BLaER1 (cell line): ENCODE results near the gene VWA3A.
"Not testable (repeated sequence)": the region's sequence is repeated elsewhere in the genome, so short reads cannot be mapped to it uniquely, and the experiment has no call there.

Source experiments
- H3K27ac ChIP-seq: shearing (Covaris generic); formaldehyde crosslinking; 2 replicates; pipeline ENCODE4 v1.8.1; 2022
- H3K27me3 ChIP-seq: shearing (Covaris generic); formaldehyde crosslinking; 2 replicates; pipeline ENCODE4 v1.8.1; 2022
- H3K36me3 ChIP-seq: shearing (Covaris generic); formaldehyde crosslinking; 2 replicates; pipeline ENCODE4 v1.8.1; 2022
- H3K4me1 ChIP-seq: shearing (Covaris generic); formaldehyde crosslinking; 2 replicates; pipeline ENCODE4 v1.8.1; 2022
- H3K4me2 ChIP-seq: shearing (Covaris generic); formaldehyde crosslinking; 2 replicates; pipeline ENCODE4 v1.8.1; 2022
- H3K4me3 ChIP-seq: shearing (Covaris generic); formaldehyde crosslinking; 2 replicates; pipeline ENCODE4 v1.8.1; 2022
- H3K9ac ChIP-seq: shearing (Covaris generic); formaldehyde crosslinking; 2 replicates; pipeline ENCODE4 v1.8.1; 2022
- H3K9me3 ChIP-seq: shearing (Covaris generic); formaldehyde crosslinking; 2 replicates; pipeline ENCODE4 v1.8.1; 2022
- H4K20me1 ChIP-seq: shearing (Covaris generic); formaldehyde crosslinking; 2 replicates; pipeline ENCODE4 v1.8.1; 2022
- Cebpa-rat ChIP-seq: shearing (Covaris generic); IDR thresholded peaks from 2 replicates; pipeline ENCODE4 v1.8.1; 2022

The VWA3A gene, protein sequence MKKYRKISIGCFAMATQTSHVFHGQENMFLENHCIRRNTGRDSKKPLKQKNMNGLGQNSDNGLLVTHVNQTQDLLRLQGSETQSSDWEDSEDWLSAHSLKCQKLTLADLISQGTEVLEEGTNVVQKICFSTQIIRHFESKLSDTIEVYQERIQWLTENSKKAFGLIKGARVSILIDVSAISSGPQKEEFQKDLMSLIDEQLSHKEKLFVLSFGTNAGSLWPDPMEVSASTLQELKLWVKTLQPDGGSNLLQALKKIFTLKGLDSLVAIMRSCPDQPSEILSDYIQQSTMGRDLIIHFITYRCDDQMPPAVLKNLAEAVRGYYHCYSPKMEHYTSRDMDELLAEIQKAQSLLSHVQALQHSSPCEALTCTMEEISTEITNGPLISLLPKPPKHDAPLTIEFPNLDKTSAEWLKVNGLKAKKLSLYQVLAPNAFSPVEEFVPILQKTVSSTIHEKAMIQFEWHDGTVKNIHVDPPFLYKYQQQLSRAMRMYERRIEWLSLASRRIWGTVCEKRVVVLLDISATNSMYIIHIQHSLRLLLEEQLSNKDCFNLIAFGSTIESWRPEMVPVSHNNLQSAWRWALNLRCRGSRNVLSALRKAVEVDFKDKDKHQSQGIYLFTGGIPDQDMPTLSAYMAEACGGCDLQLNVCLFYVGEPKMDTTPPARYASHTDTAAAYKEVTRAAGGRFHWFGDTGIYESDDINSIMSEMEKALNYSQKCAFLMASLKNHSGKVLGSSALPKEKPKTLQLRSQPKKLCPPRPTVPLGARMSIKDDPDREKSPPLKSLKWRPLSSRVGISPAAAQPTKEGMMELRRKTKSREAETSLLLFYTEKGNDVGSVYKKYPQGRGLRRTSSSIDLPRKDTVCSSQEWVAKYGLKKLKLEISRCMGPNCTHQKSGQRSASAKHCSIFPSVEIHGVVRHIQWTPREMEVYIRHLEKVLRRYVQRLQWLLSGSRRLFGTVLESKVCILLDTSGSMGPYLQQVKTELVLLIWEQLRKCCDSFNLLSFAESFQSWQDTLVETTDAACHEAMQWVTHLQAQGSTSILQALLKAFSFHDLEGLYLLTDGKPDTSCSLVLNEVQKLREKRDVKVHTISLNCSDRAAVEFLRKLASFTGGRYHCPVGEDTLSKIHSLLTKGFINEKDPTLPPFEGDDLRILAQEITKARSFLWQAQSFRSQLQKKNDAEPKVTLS

GRCh38 chr16:22092143-22092933 lies at the start of gene VWA3A:
Gene VWA3A (plus strand): TSS chr16:22092541. CDS start chr16:22092638, 97 bp downstream.
- no peaks in the 10 kb centered on the region for H3K27me3 ChIP-seq
- no peak within 1 kb of the TSS for H3K4me3 ChIP-seq
- H3K4me2 ChIP-seq = no peak within 1 kb of the TSS
- no peak within 1 kb of the TSS for H3K27ac ChIP-seq
- H3K9me3 ChIP-seq = no peaks in the 10 kb centered on the region
- no peaks in the 10 kb centered on the region for H3K4me1 ChIP-seq
- H3K36me3 ChIP-seq = no peaks in the 10 kb centered on the region
- H4K20me1 ChIP-seq = no peaks in the 10 kb centered on the region
- TF ChIP-seq Cebpa-rat = no peak
- H3K9ac ChIP-seq = no peak within 1 kb of the TSS

DNA sequence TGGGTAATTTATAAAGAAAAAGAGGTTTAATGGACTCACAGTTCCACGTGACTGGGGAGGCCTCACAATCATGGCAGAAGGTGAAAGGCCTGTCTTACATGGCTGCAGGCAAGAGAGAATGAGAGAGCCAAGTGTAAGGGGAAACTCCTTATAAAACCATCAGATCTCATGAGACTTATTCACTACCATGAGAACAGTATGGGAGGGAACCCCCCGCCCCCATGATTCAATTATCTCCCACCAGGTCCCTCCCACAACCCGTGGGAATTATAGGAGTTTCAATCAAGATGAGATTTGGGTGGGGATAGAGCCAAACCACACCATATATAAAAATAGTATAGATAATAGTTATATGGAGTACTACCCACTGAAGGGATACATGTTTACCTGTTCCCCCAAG lies 48.5 kb upstream of the VWA3A start:
- H3K9ac ChIP-seq, H3K4me1 ChIP-seq, H3K27ac ChIP-seq, H3K27me3 ChIP-seq, H3K4me2 ChIP-seq, H3K9me3 ChIP-seq, H3K36me3 ChIP-seq, H3K4me3 ChIP-seq: not testable (repeated sequence)
- H4K20me1 ChIP-seq = peaks cover 14% of the 10 kb centered on the region; the same call in 1 of the 2 replicates

GRCh38 chr16:22045888-22046287 lies 46.5 kb upstream of the VWA3A start:
- not testable (repeated sequence) for H3K4me2 ChIP-seq, H3K9me3 ChIP-seq, H3K4me1 ChIP-seq

GRCh38 chr16:22050963-22051362 lies 41.4 kb upstream of the VWA3A start:
- Histone ChIP-seq H3K9ac (no peak overlapping the region), H3K27me3 (no peaks in the 10 kb centered on the region), H3K4me3 (no peak overlapping the region), H3K36me3 (peaks cover 5% of the 10 kb centered on the region; the same call in 1 of the 2 replicates), H4K20me1 (peaks cover 8% of the 10 kb centered on the region; the same call in 1 of the 2 replicates), H3K9me3 (no peaks in the 10 kb centered on the region), H3K4me2 (no peak overlapping the region), H3K4me1 (no peaks in the 10 kb centered on the region), H3K27ac (no peak overlapping the region)
- no peak for TF ChIP-seq Cebpa-rat

More at GRCh38 chr16:22045888-22046287, 46.5 kb upstream of the VWA3A start:
- H3K4me3 ChIP-seq, H3K36me3 ChIP-seq, H3K27ac ChIP-seq, H3K27me3 ChIP-seq, H3K9ac ChIP-seq, H4K20me1 ChIP-seq: not testable (repeated sequence)

GRCh38 chr16:22052980-22053379 lies 39.4 kb upstream of the VWA3A start:
- Histone ChIP-seq H3K9me3 (no peaks in the 10 kb centered on the region), H3K4me1 (no peaks in the 10 kb centered on the region)

GRCh38 chr16:22053921-22054341 lies 38.4 kb upstream of the VWA3A start:
- no peak overlapping the region for H3K4me3 ChIP-seq
- no peak overlapping the region for H3K9ac ChIP-seq
- H3K27me3 ChIP-seq = no peaks in the 10 kb centered on the region
- H4K20me1 ChIP-seq = no peaks in the 10 kb centered on the region
- peaks cover 5% of the 10 kb centered on the region; the same call in 1 of the 2 replicates for H3K36me3 ChIP-seq
- no peak overlapping the region for H3K4me2 ChIP-seq
- no peak for TF ChIP-seq Cebpa-rat
- no peaks in the 10 kb centered on the region for H3K9me3 ChIP-seq
- H3K27ac ChIP-seq = no peak overlapping the region
- H3K4me1 ChIP-seq = no peaks in the 10 kb centered on the region

More at GRCh38 chr16:22052980-22053379, 39.4 kb upstream of the VWA3A start:
- H3K9ac ChIP-seq = no peak overlapping the region
- no peaks in the 10 kb centered on the region for H3K27me3 ChIP-seq
- H3K4me3 ChIP-seq = no peak overlapping the region
- no peak overlapping the region for H3K4me2 ChIP-seq
- H4K20me1 ChIP-seq = peaks cover 2% of the 10 kb centered on the region; the same call in 1 of the 2 replicates
- H3K27ac ChIP-seq = no peak overlapping the region
- H3K36me3 ChIP-seq = peaks cover 5% of the 10 kb centered on the region; the same call in 1 of the 2 replicates
- TF ChIP-seq Cebpa-rat = no peak

GRCh38 chr16:22054847-22055590 lies 37.3 kb upstream of the VWA3A start:
- peaks cover 5% of the 10 kb centered on the region; the same call in 1 of the 2 replicates for H3K36me3 ChIP-seq
- H3K27me3 ChIP-seq = no peaks in the 10 kb centered on the region
- no peaks in the 10 kb centered on the region for H3K9me3 ChIP-seq
- H3K27ac ChIP-seq = no peak overlapping the region
- TF ChIP-seq Cebpa-rat = no peak
- no peak overlapping the region for H3K4me2 ChIP-seq
- 0 out of 2 replicates have a peak, but pooled peaks cover 4% of the 10 kb centered on the region for H4K20me1 ChIP-seq
- H3K4me1 ChIP-seq = no peaks in the 10 kb centered on the region
- no peak overlapping the region for H3K9ac ChIP-seq
- H3K4me3 ChIP-seq = no peak overlapping the region

DNA sequence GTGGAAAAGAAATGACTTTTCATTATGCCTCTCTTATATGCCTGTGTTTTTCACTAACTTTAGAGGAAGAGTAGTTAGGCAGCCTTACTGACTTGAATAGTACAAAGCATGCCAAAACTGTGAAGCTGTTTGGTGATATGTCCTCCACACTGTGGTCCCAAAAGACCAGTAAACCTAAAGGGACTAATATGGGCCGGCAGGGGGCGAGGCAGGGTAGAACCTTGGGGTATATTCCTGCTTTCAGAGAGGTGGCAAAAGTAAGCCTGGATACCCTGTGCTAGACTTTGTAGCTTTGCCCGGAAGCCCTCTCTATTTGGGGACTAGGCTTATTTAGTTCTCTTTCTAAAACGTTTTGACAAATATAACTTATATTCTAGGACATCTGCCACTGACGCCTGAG lies 36.5 kb upstream of the VWA3A start:
- Histone ChIP-seq H3K27ac (no peak overlapping the region), H3K4me2 (no peak overlapping the region), H3K36me3 (peaks cover 5% of the 10 kb centered on the region; the same call in 1 of the 2 replicates), H3K9ac (no peak overlapping the region), H3K27me3 (no peaks in the 10 kb centered on the region), H3K9me3 (no peaks in the 10 kb centered on the region), H3K4me1 (no peaks in the 10 kb centered on the region), H4K20me1 (0 out of 2 replicates have a peak, but pooled peaks cover 11% of the 10 kb centered on the region), H3K4me3 (no peak overlapping the region)
- TF ChIP-seq Cebpa-rat = no peak
